Neural cell (in vitro differentiated cells): ENCODE measurements around the gene ZNF407.

ENCODE experiments used
- CTCF ChIP-seq: fragments of 450-650 bp; IDR thresholded peaks from 2 replicates; pipeline ENCODE4 v1.5.1; 2014; ENCODE audit warnings: antibody characterized with exemption, mild to moderate bottlenecking, moderate library complexity; ENCODE audit not compliant: poor library complexity, severe bottlenecking
- POLR2AphosphoS5 ChIP-seq: IDR thresholded peaks from 2 replicates; pipeline ENCODE4 v1.6.1; 2012

GRCh38 chr18:74849301-74849700 is 251.6 kb downstream of the ZNF407 start:
- TF ChIP-seq CTCF (no peak), POLR2AphosphoS5 (no peak)
